Inferior parietal cortex (tissue), 1 donor: Measurements from ENCODE around the gene PKD2.
"Not testable (repeated sequence)": the region's sequence is repeated elsewhere in the genome, so short reads cannot be mapped to it uniquely, and the experiment has no call there.

Experiments used
- DNase-seq: peaks from one replicate; pipeline ENCODE4 v3.0.0-alpha.2; 2016; ENCODE audit errors: extremely low spot score

Gene PKD2

DNA sequence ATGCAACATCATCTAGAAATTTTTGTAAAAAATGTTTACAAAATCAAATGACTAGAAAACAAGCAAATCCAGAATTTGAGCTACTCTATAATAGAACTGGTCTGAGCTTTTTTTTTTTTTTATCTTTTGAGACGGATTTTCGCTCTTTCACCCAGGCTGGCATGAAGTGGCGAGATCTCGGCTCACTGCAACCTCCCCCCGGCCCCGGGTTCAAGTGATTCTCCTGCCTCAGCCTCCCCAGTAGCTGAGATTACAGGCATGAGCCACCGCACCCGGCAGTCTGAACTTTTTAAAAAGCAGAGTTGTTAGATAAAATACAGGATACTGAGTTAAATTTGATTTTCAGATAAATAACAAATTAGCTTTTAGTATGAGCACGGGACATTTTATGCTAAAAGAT is 20.9 kb upstream of the PKD2 start:
- DNase-seq = no peak

DNA sequence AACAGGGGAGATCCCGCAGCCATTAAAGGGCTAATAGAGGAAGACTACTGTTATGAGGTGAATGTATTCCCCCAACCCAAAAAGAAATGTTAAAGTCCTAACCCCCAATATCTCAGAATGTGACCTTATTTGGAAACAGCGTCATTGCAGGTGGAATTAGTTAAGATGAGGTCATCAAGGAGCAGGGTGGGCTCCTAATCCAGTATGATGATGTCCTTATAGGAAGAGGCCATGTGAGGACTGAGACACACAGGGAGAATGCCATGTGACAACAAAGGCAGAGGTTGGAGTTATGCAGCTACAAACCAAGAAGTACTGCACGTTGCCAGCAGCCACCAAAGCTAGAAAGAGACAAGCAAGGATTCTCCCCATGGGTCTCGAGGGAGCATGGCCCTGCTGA is 17.7 kb upstream of the PKD2 start:
- DNase-seq = no peak

DNA sequence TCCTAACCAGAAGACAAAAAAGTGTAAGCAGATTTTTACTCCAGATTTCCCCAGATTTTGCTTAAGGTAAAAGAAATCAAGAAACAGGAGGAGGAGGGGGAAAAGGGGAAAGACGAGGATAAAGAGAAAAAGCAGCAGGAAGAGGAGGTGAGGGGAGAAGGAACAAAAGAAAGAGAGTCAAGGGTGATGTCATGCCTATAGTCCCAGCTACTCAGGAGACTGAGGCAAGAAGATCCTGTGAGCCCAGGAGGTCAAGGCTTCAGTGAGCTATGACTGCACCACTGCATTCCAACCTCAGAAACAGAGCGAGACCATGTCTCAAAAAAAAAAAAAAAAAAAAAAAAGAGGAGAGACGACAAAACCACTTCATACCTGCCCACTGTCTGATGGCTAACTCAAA is 12.0 kb upstream of the PKD2 start:
- no peak for DNase-seq

DNA sequence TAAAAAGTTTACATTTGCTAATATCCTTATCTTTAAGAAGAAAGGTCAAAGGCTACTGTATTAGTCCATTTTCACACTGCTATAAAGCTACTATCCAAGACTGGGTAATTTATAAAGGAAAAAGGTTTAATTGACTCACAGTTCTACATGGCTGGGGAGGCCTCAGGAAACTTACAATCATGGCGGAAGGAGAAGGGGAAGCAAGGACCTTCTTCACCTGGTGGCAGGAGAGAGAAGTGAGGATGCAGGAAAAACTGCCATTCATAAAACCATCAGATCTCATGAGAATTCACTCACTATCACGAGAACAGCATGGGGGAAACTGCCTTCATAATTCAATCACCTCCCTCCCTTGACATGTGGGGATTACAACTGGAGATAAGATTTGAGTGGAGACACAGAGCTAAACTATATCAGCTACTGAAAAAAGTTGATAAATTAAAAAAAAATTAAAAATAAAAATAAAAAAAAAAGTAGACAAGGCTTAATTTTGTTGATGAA is 8.2 kb upstream of the PKD2 start:
- DNase-seq = not testable (repeated sequence)

DNA sequence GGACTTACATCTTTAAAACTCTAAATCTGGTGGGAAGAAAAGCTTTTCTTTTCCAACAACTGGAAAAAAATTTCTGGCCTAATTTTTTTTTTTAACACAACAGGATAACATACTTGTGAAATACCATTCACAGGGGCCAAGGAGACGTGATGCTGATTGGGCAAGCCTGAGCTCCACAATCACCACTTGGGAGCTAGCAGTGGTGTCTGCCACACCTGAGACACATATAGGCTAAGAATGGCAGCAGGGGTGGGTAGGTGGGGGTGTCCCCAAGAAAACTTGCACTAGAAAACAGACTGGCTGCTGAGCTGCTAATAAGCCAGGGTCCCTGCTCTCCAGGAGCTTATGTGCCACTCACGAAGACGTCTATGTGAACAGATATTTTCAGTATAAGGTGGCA is 5.6 kb upstream of the PKD2 start:
- DNase-seq = no peak

DNA sequence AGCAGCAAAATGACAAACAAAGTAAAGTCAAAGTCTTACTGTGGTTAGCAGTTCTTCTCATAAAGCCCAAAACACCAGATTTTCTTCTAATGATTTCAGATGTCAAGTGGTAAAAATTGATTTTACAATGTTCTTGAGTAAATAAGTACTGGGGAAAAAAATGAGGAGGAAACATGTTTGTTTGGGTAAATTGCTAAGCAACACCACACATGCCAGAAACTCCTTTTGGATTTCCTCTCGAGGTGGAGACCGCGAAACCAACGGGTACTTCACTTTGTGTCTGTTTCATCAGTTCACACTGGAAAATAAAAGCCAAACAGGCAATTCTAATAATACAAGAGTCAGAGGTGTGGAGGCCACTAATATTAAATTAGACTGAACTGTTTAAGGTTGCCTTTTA is 4.6 kb upstream of the PKD2 start:
- no peak for DNase-seq

DNA sequence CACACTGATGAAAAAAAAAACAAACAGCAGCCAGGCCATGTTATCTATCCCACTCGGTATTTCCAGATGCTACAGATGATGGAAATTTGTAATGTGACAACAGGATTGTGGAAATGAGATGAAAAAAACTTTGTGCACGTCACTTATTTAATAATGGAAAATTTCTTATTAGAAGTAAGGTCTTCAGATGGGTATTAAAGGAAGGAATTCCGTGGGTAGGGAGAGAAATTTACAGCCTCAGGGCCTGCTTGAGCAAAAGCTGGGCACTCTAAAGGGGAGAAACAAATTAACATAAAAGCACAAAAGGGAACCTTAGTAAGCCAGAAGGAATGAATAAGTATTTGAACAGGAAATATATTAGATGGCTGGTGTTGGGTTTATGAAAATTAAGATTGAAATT is 4.2 kb upstream of the PKD2 start:
- no peak for DNase-seq

DNA sequence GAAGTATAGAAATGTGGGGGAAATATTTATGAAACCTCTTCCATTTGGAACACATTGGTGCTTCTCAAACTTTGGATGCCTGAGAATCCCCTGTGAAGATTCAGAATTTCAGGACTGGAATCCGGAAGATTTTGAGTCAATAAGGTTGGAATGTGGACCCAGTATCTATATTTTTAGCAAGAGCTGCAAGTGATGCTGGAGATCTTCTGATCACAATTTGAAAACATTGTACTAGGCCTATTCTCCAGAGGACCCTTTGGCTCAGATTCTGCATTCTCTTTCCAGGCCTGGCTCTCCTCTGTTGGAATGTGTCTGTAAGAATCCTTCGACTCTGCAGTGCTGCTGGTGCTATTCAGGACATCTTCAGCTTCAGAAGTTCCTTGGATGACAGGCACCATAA is 2.4 kb upstream of the PKD2 start:
- no peak for DNase-seq

DNA sequence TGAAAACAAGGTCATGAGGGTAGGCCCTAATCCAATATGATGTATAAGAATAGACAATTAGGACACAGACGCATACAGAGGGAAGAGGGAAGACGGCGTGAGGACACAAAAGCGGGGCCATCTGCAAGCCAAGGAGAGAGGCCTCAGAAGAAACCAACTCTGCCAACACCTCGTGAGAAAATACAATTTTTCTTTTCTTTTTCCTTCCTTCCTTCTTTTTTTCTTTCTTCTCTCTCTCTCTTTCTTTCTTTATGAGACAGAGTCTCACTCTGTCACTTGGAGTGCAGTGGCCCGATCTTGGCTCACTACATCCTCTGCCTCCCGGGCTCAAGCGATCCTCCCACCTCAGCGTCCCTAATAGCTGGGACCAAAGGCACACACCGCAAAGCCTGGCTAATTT is 1.5 kb upstream of the PKD2 start:
- no peak for DNase-seq

DNA sequence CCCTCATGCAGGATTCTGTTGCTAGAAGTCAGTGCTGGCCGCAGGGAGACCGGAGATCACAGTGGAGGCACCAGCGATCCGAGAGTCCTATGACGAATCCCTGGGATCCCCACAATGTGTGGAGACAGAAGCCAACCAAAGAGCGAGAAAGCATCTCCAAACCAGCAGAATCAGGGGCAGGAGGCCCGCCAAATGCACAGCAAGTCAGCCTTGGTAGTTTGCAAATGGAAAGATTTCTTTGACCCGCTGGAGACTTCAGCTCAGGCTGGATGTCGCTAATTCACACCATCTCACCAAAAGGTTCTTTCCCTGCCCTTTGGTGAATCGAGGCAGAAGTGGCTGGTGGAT is 505 bp upstream of the PKD2 start:
- no peak for DNase-seq

DNA sequence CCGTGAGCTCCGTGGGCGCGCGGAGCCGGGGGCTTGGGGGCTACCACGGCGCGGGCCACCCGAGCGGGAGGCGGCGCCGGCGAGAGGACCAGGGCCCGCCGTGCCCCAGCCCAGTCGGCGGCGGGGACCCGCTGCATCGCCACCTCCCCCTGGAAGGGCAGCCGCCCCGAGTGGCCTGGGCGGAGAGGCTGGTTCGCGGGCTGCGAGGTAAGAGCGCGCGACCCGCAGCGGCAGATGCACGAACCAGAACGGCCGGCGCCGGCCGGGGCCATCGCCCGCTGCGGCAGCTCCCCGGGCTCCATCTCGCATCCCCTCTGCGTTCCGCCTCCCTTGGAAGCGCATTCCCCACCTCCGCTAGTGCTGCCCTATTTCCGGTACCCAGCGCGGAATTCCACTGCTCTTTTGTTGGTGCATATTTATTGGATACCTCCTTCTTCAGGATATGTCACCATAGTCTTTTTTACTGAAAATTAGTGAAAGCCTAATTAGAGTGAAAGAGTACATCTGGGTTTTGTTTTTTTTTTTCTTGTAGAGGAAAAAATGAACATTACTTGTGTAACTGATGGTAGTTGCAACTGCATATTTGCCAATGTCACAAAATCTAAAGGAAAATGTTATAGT is 797 bp downstream of the PKD2 start:
- DNase-seq = peak; percentile 55

DNA sequence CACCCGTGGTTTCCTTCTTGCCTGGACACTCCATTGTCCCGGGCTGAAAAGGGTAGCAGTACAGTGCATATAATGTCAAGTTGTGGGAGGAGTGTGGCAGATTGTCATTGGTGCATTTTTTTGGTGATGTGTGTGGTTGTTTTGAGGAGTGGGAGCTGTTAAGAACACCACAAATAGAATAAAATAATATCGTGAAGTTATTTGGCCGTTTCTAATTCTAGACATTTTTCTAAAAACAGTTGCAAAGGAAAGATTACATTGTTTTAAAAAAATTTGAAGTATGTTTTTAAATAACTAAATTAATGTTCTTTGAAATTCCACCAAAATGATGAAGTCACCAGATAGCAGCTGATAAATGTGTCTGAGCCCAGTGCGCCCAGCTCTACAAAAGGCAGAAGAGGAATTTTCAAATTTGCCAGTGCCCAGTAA is 1.3 kb downstream of the PKD2 start:
- DNase-seq = no peak

DNA sequence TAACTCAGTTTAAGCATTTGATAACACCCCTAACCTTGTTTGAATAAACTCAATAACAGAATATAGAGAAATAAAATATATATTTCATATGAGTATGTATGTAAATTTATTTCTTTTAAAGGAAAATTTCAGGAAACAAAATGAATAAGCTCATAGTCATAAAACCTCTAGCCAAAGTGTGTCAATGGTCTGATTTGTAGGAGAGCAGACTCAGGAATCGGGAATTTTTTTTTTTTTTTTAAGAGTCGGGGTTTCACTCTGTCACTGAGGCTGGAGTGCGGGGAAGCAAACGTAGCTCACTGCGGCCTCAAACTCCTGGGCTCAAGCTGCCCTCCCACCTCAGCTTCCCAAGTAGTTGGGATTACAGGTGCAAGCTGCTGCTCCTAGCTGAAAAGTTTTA is 2.4 kb downstream of the PKD2 start:
- DNase-seq = no peak

DNA sequence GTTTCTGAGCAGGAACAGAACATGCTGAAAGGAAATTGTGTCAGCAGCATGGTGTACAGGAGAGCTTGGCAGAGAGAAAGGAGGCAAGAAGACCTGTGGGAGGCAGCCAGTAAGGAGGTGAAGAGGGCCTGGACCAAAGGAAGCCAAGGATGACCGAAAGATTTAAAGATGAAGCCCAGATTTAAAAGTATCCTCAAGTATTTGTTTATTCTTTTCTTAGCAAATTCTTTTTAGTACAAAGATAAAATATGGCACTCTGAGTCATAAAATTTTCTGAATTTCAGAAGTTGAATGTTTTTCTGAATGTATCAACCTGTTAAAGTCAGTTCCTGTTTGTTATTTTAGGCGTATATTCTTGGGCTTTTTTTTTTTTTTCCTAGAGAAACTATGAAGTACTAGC is 3.5 kb downstream of the PKD2 start:
- DNase-seq = no peak

DNA sequence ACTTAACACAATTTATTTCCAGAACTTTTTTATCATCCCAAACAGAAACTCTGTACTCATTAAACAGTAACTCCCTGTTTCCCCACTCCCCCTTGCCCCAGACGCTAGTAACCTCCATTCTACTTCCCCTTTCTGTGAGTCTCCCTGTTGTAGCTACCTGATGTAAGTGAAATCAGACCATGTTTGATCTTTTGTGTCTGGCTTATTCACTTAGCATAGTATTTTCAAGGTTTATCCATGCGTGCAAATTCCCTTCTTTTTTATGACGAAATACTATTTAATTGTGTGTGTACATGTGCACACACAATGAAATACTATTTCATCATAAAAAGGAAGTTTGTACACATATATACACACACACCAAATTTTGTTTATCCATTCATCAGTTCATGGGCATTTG is 5.2 kb downstream of the PKD2 start:
- no peak for DNase-seq

DNA sequence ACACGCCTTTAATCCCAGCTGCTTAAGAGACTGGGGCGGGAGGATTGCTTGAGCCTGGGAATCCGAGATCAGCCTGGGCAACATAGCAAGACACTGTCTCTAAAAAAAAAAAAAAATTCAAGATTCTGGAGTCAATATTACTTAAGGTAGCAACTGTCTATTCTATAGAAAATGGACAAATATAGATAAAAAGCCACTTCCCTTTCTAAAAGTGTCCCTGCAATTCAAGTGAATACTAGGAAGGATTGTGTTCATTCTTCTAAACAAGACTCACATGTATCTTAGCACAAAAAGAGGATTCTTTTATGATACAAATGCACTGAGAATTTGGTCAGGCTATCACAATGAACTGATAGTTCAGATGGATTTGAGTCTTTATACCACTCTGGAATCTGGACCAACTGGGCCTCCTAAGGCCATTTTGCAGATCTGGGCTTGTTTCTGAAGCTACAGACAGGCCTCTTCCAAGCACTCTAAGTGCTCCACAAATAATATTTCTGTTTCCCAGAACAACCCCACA is 7.0 kb downstream of the PKD2 start:
- DNase-seq = no peak

DNA sequence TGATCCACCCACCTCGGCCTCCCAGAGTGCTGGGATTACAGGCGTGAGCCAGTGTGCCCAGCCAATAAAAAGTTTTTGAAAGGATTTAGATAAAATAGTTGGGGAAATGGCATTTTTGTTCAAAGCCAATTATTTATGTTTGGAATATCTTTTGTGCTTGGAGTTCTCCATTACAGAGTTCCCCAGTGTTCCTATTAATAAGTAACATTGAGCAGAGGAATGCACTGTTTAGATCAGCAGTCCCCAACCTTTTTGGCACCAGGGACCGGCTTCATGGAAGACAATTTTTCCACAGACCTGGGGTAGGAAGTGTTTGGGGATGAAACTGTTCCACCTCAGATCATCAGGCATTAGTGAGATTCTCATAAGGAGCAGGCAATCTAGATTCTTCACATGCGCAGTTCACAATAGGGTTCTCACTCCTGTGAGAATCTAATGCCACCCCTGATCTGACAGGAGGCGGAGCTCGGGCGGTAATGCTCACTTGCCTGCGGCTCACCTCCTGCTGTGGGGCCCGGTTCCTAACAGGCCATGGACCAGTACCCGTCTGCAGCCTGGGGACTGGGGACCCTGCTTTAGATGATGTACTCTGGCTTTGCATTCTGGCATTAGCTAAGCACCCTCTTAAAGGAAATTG is 8.3 kb downstream of the PKD2 start:
- DNase-seq = no peak

DNA sequence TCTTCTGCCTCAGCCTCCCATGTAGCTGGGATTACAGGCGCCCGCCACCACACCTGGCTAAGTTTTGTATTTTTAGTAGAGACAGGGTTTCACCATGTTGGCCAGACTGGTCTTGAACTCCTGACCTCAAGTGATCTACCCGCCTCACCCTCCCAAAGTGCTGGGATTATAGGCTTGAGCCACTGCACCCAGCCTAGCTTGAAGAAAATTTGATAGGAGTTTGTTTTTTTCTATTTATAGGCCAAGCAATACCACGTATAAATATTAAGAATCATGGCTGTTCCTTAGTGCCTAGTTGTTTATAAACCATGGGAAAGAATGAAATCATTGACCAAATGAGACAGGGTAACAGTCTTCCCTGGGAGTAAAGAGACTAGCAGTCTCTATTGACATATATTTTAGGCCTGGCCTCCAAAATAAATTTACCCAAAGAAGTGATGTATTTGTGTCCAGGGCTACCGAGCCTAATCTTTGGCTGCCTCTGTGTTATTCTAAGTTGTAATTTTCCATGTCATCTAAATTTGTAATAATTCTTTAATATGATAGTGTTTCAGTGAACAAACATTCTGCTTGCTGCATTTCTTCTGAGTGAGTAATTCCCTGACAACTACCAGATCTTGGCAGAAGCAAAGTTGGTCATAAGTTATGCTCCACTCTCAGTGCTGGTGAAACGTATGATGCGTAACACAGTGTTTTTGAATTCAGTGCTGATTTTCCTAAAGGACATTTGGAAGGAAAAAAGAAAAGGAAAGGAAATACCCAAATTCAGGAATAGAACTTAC is 10.3 kb downstream of the PKD2 start:
- no peak for DNase-seq

DNA sequence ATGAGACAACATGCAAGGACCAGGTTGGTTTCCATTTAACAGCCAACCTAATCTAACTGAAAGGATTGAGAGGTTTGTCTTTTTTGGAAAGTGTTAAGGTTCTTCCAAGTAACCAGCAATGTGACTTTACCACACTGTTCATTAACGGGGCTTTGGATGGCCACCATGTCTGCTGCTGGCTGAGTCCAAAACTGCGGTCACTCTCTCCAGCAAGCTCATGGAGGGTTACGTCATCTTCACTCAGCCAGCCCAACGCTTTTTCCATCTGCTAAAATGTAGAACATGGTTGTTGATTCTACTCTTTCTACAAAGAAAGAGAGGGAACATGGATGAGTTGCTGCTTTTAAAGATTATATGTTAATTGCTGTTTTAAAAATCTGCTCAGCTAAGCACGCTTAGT is 11.0 kb downstream of the PKD2 start:
- no peak for DNase-seq

DNA sequence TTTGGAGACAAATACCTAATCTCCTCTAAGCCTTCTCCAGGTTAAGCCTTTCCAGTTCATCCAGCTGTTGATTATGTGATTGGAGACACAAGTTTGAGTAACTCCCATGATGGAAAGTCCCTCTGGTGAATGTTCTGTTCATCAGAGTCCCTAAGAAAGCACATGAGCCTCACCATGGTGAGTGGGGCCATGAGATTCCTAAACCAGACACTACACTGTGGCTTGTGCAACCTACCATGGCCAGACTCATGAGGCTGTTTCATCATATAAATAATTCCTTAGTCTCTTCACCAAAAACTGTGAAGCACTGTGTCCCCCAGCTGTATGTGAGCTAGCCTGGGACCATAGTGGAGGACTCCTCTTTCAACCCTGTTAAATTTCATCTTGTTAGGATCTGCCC is 14.4 kb downstream of the PKD2 start:
- no peak for DNase-seq

DNA sequence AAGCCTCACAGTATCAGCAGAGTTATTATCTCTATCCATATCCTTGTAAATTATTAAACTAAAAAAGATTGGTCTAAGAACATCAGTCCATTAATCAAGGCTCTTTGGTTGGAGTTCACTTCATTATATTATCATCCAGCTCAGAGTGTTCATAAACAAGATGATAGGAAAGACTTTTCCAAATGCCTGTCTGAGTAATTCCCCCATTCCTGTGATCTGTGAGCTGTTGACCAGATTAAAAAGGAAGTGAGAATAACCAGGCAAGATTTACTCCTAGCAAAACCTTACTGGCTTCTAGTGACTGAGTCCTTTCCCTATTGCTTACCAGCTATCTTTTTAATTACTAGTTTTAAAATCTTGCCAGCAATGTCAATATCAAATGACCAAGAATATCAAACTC is 14.9 kb downstream of the PKD2 start:
- no peak for DNase-seq

DNA sequence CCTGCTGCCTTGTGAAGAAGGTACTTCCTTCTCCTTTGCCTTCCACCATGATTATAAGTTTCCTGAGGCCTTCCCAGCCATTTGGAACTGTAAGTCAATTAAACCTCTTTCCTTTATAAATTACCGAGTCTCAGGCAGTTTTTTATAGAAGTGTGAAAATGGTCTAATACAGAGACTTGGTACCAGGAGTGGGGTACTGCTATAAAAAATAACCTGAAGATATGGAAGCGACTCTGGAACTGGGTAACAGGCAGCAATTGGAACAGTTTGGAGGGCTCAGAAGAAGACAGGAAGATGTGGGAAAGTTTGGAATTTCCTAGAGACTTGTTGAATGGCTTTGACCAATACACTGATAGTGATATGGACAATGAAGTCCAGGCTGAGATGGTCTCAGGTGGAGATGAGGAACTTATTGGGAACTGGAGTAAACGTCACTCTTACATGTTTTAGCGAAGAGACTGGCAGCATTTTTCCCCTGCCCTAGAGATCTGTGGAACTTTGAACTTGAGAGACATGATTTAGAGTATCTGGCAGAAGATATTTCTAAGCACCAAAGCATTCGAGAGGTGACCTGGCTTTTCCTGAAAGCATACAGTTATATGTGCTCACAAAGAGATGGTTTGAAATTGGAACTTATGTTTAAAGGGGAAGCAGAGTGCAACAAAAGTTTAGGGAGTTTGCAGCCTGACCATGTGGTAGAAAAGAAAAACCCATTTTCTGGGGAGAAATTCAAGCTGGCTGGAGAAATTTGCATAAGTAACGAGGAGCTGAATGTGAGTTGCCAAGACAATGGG is 18.6 kb downstream of the PKD2 start:
- DNase-seq = not testable (repeated sequence)
